GM23248 (cell line): Measurements from ENCODE around the gene EEF1AKMT2. TPM values are rescaled to one million over a fixed set of nuclear protein-coding genes. Genes with fewer than 3 reads are reported as not detected.

Source experiments
- DNase-seq: peaks from one replicate; pipeline ENCODE4 v3.0.0-alpha.2; 2015
- H2AFZ ChIP-seq: fragments of 200-600 bp; sonication (generic); 2 replicates; pipeline ENCODE4 v1.6.1; 2016; ENCODE audit warnings: antibody characterized with exemption
- H3F3A ChIP-seq: fragments of 200-600 bp; sonication (generic); 2 replicates; pipeline ENCODE4 v1.6.1; 2016; ENCODE audit warnings: mild to moderate bottlenecking, antibody characterized with exemption, mixed run types; ENCODE audit not compliant: insufficient read depth
- H3K27ac ChIP-seq: fragments of 200-600 bp; sonication (generic); 2 replicates; pipeline ENCODE4 v1.5.1; 2016; ENCODE audit warnings: mild to moderate bottlenecking
- H3K27me3 ChIP-seq: fragments of 200-600 bp; sonication (generic); replicated peaks from 2 replicates; pipeline ENCODE4 v1.6.1; 2016; ENCODE audit warnings: mild to moderate bottlenecking; ENCODE audit not compliant: insufficient read depth
- H3K36me3 ChIP-seq: fragments of 200-600 bp; sonication (generic); 2 replicates; pipeline ENCODE4 v1.6.1; 2016; ENCODE audit warnings: low read depth, mild to moderate bottlenecking
- H3K4me1 ChIP-seq: fragments of 200-600 bp; sonication (generic); 2 replicates; pipeline ENCODE4 v1.6.1; 2016; ENCODE audit warnings: mild to moderate bottlenecking; ENCODE audit not compliant: insufficient read depth
- H3K4me2 ChIP-seq: fragments of 200-600 bp; sonication (generic); one replicate; pipeline ENCODE4 v1.6.1; 2016; ENCODE audit warnings: mild to moderate bottlenecking; ENCODE audit not compliant: unreplicated experiment
- H3K4me3 ChIP-seq: fragments of 200-600 bp; sonication (generic); 2 replicates; pipeline ENCODE4 v1.5.1; 2016; ENCODE audit warnings: mild to moderate bottlenecking
- H3K79me2 ChIP-seq: fragments of 200-600 bp; sonication (generic); 2 replicates; pipeline ENCODE4 v1.6.1; 2016; ENCODE audit warnings: mild to moderate bottlenecking; ENCODE audit not compliant: insufficient read depth
- H3K9ac ChIP-seq: fragments of 200-600 bp; sonication (generic); 2 replicates; pipeline ENCODE4 v1.6.1; 2016; ENCODE audit warnings: mild to moderate bottlenecking
- H3K9me2 ChIP-seq: fragments of 200-600 bp; sonication (generic); 2 replicates; pipeline ENCODE4 v1.6.1; 2016; ENCODE audit warnings: mixed run types, mild to moderate bottlenecking, moderate library complexity; ENCODE audit not compliant: insufficient read depth
- H3K9me3 ChIP-seq: fragments of 200-600 bp; sonication (generic); one replicate; pipeline ENCODE4 v1.6.1; 2017; ENCODE audit warnings: low read depth
- H4K20me1 ChIP-seq: fragments of 200-600 bp; sonication (generic); 2 replicates; pipeline ENCODE4 v1.6.0; 2016; ENCODE audit not compliant: insufficient read depth
- EZH2 ChIP-seq: fragments of 200-600 bp; sonication (generic); IDR thresholded peaks from 2 replicates; pipeline ENCODE4 v1.6.1; 2018; ENCODE audit warnings: antibody characterized with exemption, mild to moderate bottlenecking; ENCODE audit not compliant: insufficient read depth, poor library complexity, severe bottlenecking
- EZH2phosphoT487 ChIP-seq: fragments of 200-600 bp; sonication (generic); IDR thresholded peaks from 2 replicates; pipeline ENCODE4 v1.6.1; 2018; ENCODE audit warnings: antibody characterized with exemption, moderate library complexity, mild to moderate bottlenecking, low read depth; ENCODE audit not compliant: insufficient read depth
- WGBS, 2 experiments: methylation state at CpG; one replicate each; pipeline ENCODE4 v1.1.6; 2015 to 2017; ENCODE audit warnings: low lambda C conversion rate in 2 of 2, low coverage in 1 of 2; ENCODE audit errors: missing lambda C conversion rate in 2 of 2; 5-methylcytosine and 5-hydroxymethylcytosine counted together
- in situ Hi-C: fragments of 300-500 bp; cut with MboI; formaldehyde crosslinking; loops from 2 replicates; pipeline ENCODE4 v1.15.0; 2020
- polyA plus RNA-seq: library from polyadenylated mRNA; unstranded; fragments of >200 nt; fragmentation: Nextera tagmentation; extraction: Ambion mirVana; gene quantifications from 2 replicates; pipeline ENCODE4 v1.2.1, GENCODE V29; 2016
- total RNA-seq: library from RNA; depleted of rRNA; stranded (reverse); fragments of >200 nt; shearing (Covaris generic); gene quantifications from 2 replicates; pipeline ENCODE4 v1.2.3, GENCODE V29; 2014

EEF1AKMT2 gene
- total and polyA plus RNA-seq, 2 experiments from 2014 or later: 24.0 to 27.4 TPM

DNA sequence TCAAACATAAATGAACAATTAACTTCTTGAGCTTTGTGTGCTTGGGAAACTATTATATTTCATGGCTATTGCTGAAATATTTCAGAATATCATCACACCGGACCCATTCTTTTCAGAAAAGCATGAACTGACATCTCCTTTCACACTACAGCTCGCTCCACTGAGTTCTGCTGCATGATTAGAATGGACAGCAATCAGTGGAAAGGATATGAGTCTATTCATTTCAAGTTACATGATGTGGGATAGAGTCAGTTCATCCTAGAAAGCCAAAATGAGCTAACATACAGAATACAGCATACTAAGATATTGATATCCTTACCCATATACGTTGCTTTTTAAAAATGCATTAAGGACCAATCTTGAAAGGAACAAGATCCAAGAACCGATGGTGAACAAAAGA lies 46.4 kb downstream of the EEF1AKMT2 start:
- Histone ChIP-seq H2AFZ (no peak overlapping the region), H3K4me1 (peaks cover 37% of the 10 kb centered on the region), H3F3A (peaks cover 50% of the 10 kb centered on the region), H4K20me1 (no peaks in the 10 kb centered on the region), H3K9me2 (no peaks in the 10 kb centered on the region), H3K36me3 (peaks cover 12% of the 10 kb centered on the region; the same call in 1 of the 2 replicates), H3K27me3 (no peaks in the 10 kb centered on the region), H3K9ac (peak overlapping the region; percentile 78), H3K79me2 (peaks cover 11% of the 10 kb centered on the region; the same call in 1 of the 2 replicates), H3K4me2 (peak overlapping the region; percentile 70), H3K27ac (peak overlapping the region; percentile 72), H3K4me3 (no peak overlapping the region), H3K9me3 (no peaks in the 10 kb centered on the region)
- 69 to 72% methylated on average over 4 of the region's 4 CpGs for WGBS, 2 experiments
- TF ChIP-seq EZH2 (no peak), EZH2phosphoT487 (no peak)
- in situ Hi-C loops: loop anchor here (10.0 kb wide), 1 partner anchor 210 kb away; no protein-coding TSS in a partner anchor
- no peak for DNase-seq

- H3K9me2 ChIP-seq: no peaks in the 10 kb centered on the region
- H3K27me3 ChIP-seq: no peaks in the 10 kb centered on the region
- peaks cover 42% of the 10 kb centered on the region for H3K4me1 ChIP-seq
- H3K4me3 ChIP-seq: peak within 1 kb of the TSS; percentile 87
- no peaks in the 10 kb centered on the region for H3K9me3 ChIP-seq
- peaks cover 12% of the 10 kb centered on the region; the same call in 1 of the 2 replicates for H3K36me3 ChIP-seq
- WGBS, 2 experiments: 0 to 3% methylated on average over 69 to 71 of the region's 100 CpGs
- H4K20me1 ChIP-seq: no peaks in the 10 kb centered on the region
- peaks cover 19% of the 10 kb centered on the region for H3K79me2 ChIP-seq
- H3K27ac ChIP-seq: peak within 1 kb of the TSS; percentile 72
- peak within 1 kb of the TSS; percentile 90 for H3K4me2 ChIP-seq
- H3F3A ChIP-seq: peaks cover 57% of the 10 kb centered on the region
- peak within 1 kb of the TSS; percentile 80 for H3K9ac ChIP-seq
- DNase-seq: peak; percentile 95
- TF ChIP-seq EZH2phosphoT487: no peak
- no peak for TF ChIP-seq EZH2
- H2AFZ ChIP-seq: peak within 1 kb of the TSS; percentile 70
- in situ Hi-C loops: loop anchor here (10.0 kb wide), 1 partner anchor 210 kb away; no protein-coding TSS in a partner anchor
Observed at GRCh38 chr10:124744102-124745050, 47.3 kb downstream of the EEF1AKMT2 start, which contains the start of gene FAM53B. Gene FAM53B (minus strand): TSS chr10:124744378. CDS start chr10:124706713, 37,665 bp downstream.

GRCh38 chr10:124743191-124744101 lies 48.2 kb downstream of the EEF1AKMT2 start:
- Histone ChIP-seq H3K9me3 (no peaks in the 10 kb centered on the region), H3K4me2 (peak overlapping the region; percentile 90), H3K4me1 (peaks cover 42% of the 10 kb centered on the region), H3F3A (peaks cover 57% of the 10 kb centered on the region), H3K4me3 (peak overlapping the region; percentile 87), H2AFZ (peak overlapping the region; percentile 70), H3K9ac (peak overlapping the region; percentile 80), H3K27ac (peak overlapping the region; percentile 35; the same call in 1 of the 2 replicates), H3K36me3 (peaks cover 12% of the 10 kb centered on the region; the same call in 1 of the 2 replicates), H3K79me2 (peaks cover 28% of the 10 kb centered on the region), H3K9me2 (no peaks in the 10 kb centered on the region), H4K20me1 (no peaks in the 10 kb centered on the region), H3K27me3 (no peaks in the 10 kb centered on the region)
- DNase-seq: peak; percentile 69
- TF ChIP-seq EZH2phosphoT487 (no peak), EZH2 (no peak)
- 0 to 1% methylated on average over 47 to 77 of the region's 101 CpGs for WGBS, 2 experiments
- in situ Hi-C loops: loop anchor here (10.0 kb wide), 1 partner anchor 209 kb away; no protein-coding TSS in a partner anchor
